HG02981 (cell line): ENCODE results near the gene LRRC8B.

ENCODE experiments used
- ATAC-seq: cut with Tn5 transposase; IDR thresholded peaks from one replicate; pipeline ENCODE4 v1.9.1; 2021; ENCODE audit warnings: mild to moderate bottlenecking, moderate library complexity; ENCODE audit not compliant: unreplicated experiment

Gene LRRC8B

GRCh38 chr1:89546082-89546889 is 21.7 kb downstream of the LRRC8B start:
- ATAC-seq, result no peak

- no peak for ATAC-seq
These were observed 22.4 kb downstream of the LRRC8B start for GRCh38 chr1:89546934-89547562.

GRCh38 chr1:89547563-89548116 is 23.0 kb downstream of the LRRC8B start:
- ATAC-seq, result no peak

DNA sequence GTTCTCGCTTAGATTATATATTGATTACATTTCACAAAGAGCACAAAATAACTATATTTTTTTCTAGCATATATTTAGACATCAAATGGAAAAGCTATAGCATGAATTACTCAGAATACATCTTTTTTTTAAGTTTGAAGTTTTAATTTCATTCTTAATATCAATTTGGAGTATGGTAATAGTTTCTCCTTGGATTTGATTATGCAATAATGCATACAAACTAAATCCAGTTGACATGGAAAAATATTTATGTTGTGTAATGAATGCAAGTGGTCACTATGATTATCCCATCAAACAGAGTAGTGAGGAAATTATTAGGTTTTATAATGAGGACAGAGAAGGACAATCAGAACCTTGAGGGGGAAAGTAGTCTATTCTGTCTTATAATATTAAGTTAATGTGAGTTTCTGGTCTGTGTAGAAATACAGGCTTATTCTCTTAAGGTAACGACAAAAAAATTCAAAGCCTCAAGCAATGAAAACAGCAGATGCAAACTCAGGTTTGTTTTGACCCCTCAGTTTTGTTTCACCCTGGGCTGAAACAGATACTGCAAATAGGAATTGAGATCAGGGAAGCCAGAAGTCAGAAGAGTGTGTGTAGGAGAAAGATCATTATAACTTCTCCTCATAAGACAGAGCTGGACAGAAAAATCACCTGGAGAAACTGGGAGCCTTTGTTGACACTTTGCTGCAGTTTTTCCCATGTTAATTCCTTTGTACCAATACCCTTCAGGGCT is 23.7 kb downstream of the LRRC8B start:
- ATAC-seq, result no peak

- no peak for ATAC-seq
These were observed 26.4 kb downstream of the LRRC8B start for GRCh38 chr1:89550995-89551394.

- peak; percentile 77 for ATAC-seq
These were observed 27.9 kb downstream of the LRRC8B start for GRCh38 chr1:89552471-89553081.

DNA sequence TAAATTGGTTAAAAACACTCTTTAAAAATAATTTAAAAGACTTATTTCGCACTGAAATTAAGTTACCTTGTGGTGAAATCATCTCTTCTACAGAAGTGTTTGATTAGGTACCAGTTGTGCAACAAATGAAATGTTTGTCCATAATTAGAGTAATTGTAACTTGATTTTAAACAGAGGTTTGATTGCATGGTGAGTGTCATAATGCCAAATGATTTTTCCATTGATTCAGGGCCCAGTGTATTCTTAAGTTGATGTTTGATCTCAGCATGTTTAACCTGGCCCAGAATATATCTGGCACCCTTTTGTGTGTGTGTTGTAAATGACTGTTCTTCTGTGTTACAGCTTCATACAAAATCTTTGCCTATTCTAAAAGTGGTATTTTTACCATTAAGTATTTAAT is 28.5 kb downstream of the LRRC8B start:
- no peak for ATAC-seq

- no peak for ATAC-seq
These were observed 30.9 kb downstream of the LRRC8B start for GRCh38 chr1:89555550-89555949.

DNA sequence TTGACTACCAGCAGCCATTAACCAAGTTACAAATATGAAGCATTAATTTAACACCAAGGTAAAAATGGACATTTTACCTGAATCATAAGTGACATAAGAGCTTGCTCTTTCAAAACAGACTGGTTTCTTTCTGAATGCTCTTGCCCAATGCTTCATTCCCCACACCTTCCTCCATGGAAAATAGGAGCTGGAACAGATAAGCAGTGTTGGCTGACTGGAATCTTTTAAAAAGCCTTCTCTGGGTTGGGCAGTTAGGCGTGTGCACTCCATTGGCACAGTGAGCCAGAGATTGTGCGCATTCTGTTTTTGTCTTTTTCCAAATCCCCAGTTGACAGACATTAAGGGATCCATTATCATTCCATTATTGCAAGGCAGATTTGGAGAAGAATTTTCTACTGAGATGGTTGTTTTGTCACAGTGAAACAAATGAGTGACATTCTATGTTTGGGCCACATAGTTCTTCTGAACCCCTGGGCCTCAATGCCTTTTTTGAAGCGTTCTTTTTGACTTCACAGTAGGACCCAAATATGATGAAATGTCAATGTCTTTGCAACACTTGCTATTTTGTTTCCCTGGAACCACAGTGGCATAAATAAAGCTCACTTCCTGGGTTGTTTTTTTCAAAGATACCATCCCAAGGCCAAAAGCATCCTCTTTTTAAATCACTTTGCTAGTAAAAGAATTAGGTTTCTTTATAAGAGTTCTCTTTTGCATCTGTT is 32.3 kb downstream of the LRRC8B start:
- ATAC-seq, result no peak

DNA sequence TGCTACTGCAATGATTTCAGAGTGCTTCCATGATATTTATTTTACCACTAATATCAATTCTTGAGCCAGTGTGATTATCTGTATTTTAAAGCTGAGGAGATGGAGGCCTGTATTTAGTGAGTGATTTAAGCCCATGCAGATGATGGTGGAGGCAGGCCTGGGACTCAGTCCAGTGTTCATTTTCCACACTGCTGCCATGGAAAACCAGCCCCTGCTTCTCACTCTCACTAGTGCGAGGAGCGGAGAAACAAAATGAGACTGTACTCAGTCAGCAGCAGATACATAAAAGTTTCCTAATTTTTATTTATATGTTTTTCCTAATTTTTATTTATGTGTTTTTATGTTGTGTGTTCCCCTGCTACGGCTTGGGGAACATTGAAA is 32.8 kb downstream of the LRRC8B start:
- ATAC-seq, result no peak

DNA sequence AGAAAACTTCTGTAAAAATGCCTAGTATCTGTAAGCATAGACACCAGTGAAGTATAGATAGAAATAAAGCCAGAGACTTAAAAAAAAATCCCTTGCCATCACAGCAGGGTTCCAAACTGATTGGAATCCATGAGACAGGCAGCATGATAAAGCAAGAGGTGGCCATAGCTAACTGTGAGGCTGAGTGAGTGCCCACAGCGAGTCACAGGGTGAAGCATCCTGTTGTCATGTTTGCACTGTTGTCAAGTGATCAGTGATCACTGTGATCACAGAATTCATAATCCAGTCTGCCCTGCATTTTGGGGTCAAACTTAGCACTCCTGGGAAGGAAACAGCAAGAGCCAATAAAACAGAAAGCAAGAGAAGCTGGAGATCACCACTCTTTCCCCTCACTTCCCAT is 33.3 kb downstream of the LRRC8B start:
- no peak for ATAC-seq

- no peak for ATAC-seq
These were observed 39.5 kb downstream of the LRRC8B start for GRCh38 chr1:89563957-89564604.

GRCh38 chr1:89565521-89565920 is 40.9 kb downstream of the LRRC8B start:
- no peak for ATAC-seq

GRCh38 chr1:89566761-89567174 is 42.1 kb downstream of the LRRC8B start:
- no peak for ATAC-seq

GRCh38 chr1:89567797-89568196 is 43.2 kb downstream of the LRRC8B start:
- ATAC-seq, result no peak

GRCh38 chr1:89573410-89573809 is 48.8 kb downstream of the LRRC8B start:
- no peak for ATAC-seq

- ATAC-seq, result no peak
These were observed 50.0 kb downstream of the LRRC8B start for GRCh38 chr1:89574621-89575020.

DNA sequence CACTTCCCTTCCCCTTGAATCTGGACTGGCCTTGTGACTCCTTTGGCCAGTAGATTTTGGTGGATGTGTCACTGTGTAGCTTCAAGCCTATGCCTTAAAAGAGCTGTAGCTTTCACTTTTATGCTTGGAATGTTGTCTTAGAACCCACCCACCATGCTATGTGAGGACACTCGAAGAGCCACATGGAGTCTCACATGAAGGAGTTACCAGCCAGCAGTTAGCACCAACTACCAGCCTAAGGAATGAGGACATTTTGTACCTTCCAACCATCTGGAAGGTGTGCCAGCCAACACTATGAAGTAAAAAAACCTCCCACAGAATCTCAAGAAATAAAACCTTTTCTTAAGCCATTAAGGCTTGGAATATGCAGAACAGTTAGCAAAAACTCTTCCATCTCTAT is 50.6 kb downstream of the LRRC8B start:
- ATAC-seq, result no peak

DNA sequence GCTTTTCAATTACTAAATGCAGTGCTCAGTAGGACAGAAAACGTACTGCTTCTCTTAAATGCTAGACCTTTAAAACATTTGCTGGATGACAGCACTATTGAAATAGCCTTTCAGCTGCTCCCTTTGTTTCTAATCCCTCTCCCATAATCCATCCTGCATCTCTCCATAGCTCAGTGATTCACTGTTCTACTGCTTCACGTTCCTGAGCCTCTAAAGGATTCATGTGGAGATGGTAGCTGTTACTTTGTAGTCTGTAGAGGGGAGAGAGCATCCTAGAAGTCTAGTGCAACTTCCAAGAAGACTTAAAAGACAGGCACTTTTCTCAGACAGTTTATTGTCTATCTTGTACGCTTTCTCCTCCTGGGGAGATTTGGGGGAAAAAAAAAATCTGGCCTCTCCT is 51.4 kb downstream of the LRRC8B start:
- ATAC-seq, result no peak

- ATAC-seq, result no peak
These were observed 53.5 kb downstream of the LRRC8B start for GRCh38 chr1:89578151-89578550.
